ENCODE measurements around the gene MBP.

Gene MBP

GRCh38 chr18:77108821-77109647 is 23.5 kb downstream of the MBP start:
- H3K27ac Mint-ChIP-seq = peak overlapping the region; percentile 5
- H3K27me3 Mint-ChIP-seq (ENCODE audit: low read depth) = no peaks in the 10 kb centered on the region
- H3K4me1 Mint-ChIP-seq (ENCODE audit: low read depth) = peaks cover 84% of the 10 kb centered on the region
- peak overlapping the region; percentile 1 for H3K4me3 Mint-ChIP-seq
- no peaks in the 10 kb centered on the region for H3K9me3 Mint-ChIP-seq
- peaks cover 59% of the 10 kb centered on the region for H3K36me3 Mint-ChIP-seq (ENCODE audit: low read depth)

- no peaks in the 10 kb centered on the region for H3K27me3 Mint-ChIP-seq (ENCODE audit: low read depth)
- H3K4me3 Mint-ChIP-seq = peak overlapping the region; percentile 72
- H3K4me1 Mint-ChIP-seq (ENCODE audit: low read depth) = peaks cover 85% of the 10 kb centered on the region
- no peaks in the 10 kb centered on the region for H3K9me3 Mint-ChIP-seq
- H3K27ac Mint-ChIP-seq = peak overlapping the region; percentile 58
- peaks cover 62% of the 10 kb centered on the region for H3K36me3 Mint-ChIP-seq (ENCODE audit: low read depth)
Observed at GRCh38 chr18:77108001-77108692, 24.4 kb downstream of the MBP start.

- Mint-ChIP-seq H3K36me3 (ENCODE audit: low read depth) (peaks cover 55% of the 10 kb centered on the region), H3K27ac (peak overlapping the region; percentile 58), H3K4me3 (peak overlapping the region; percentile 37), H3K27me3 (ENCODE audit: low read depth) (no peaks in the 10 kb centered on the region), H3K4me1 (ENCODE audit: low read depth) (peaks cover 85% of the 10 kb centered on the region), H3K9me3 (no peaks in the 10 kb centered on the region)
Observed at GRCh38 chr18:77107292-77107691, 25.3 kb downstream of the MBP start.

- Mint-ChIP-seq H3K36me3 (ENCODE audit: low read depth) (peaks cover 52% of the 10 kb centered on the region), H3K27ac (peak overlapping the region; percentile 46), H3K9me3 (no peaks in the 10 kb centered on the region), H3K27me3 (ENCODE audit: low read depth) (no peaks in the 10 kb centered on the region), H3K4me1 (ENCODE audit: low read depth) (peaks cover 86% of the 10 kb centered on the region), H3K4me3 (peak overlapping the region; percentile 71)
Observed at GRCh38 chr18:77106331-77106730, 26.3 kb downstream of the MBP start.

GRCh38 chr18:77105680-77106079 is 26.9 kb downstream of the MBP start:
- H3K36me3 Mint-ChIP-seq (ENCODE audit: low read depth) = peaks cover 51% of the 10 kb centered on the region
- peak overlapping the region; percentile 46 for H3K27ac Mint-ChIP-seq
- H3K4me3 Mint-ChIP-seq = peak overlapping the region; percentile 71
- no peaks in the 10 kb centered on the region for H3K27me3 Mint-ChIP-seq (ENCODE audit: low read depth)
- H3K9me3 Mint-ChIP-seq = no peaks in the 10 kb centered on the region
- H3K4me1 Mint-ChIP-seq (ENCODE audit: low read depth) = peaks cover 87% of the 10 kb centered on the region

- Mint-ChIP-seq H3K4me1 (ENCODE audit: low read depth) (peaks cover 89% of the 10 kb centered on the region), H3K9me3 (no peaks in the 10 kb centered on the region), H3K36me3 (ENCODE audit: low read depth) (peaks cover 54% of the 10 kb centered on the region), H3K27ac (peak overlapping the region; percentile 46), H3K4me3 (peak overlapping the region; percentile 71), H3K27me3 (ENCODE audit: low read depth) (no peaks in the 10 kb centered on the region)
Observed at GRCh38 chr18:77105028-77105427, 27.6 kb downstream of the MBP start.

GRCh38 chr18:77103991-77104531 is 28.5 kb downstream of the MBP start:
- peak overlapping the region; percentile 70 for H3K27ac Mint-ChIP-seq
- no peaks in the 10 kb centered on the region for H3K27me3 Mint-ChIP-seq (ENCODE audit: low read depth)
- H3K4me3 Mint-ChIP-seq = peak overlapping the region; percentile 25
- H3K36me3 Mint-ChIP-seq (ENCODE audit: low read depth) = peaks cover 62% of the 10 kb centered on the region
- H3K9me3 Mint-ChIP-seq = no peaks in the 10 kb centered on the region
- H3K4me1 Mint-ChIP-seq (ENCODE audit: low read depth) = peaks cover 92% of the 10 kb centered on the region

GRCh38 chr18:77103187-77103850 is 29.3 kb downstream of the MBP start:
- no peaks in the 10 kb centered on the region for H3K9me3 Mint-ChIP-seq
- H3K27me3 Mint-ChIP-seq (ENCODE audit: low read depth) = no peaks in the 10 kb centered on the region
- peak overlapping the region; percentile 51 for H3K4me3 Mint-ChIP-seq
- H3K27ac Mint-ChIP-seq = peak overlapping the region; percentile 99
- H3K4me1 Mint-ChIP-seq (ENCODE audit: low read depth) = peaks cover 91% of the 10 kb centered on the region
- peaks cover 62% of the 10 kb centered on the region for H3K36me3 Mint-ChIP-seq (ENCODE audit: low read depth)

- Mint-ChIP-seq H3K4me3 (peak overlapping the region; percentile 84), H3K36me3 (ENCODE audit: low read depth) (peaks cover 63% of the 10 kb centered on the region), H3K27me3 (ENCODE audit: low read depth) (no peaks in the 10 kb centered on the region), H3K27ac (peak overlapping the region; percentile 99), H3K9me3 (no peaks in the 10 kb centered on the region), H3K4me1 (ENCODE audit: low read depth) (peaks cover 89% of the 10 kb centered on the region)
Observed at GRCh38 chr18:77102259-77103040, 30.1 kb downstream of the MBP start.

GRCh38 chr18:77101410-77102258 is 30.9 kb downstream of the MBP start:
- Mint-ChIP-seq H3K36me3 (ENCODE audit: low read depth) (peaks cover 59% of the 10 kb centered on the region), H3K27ac (peak overlapping the region; percentile 99), H3K9me3 (no peaks in the 10 kb centered on the region), H3K4me3 (peak overlapping the region; percentile 84), H3K4me1 (ENCODE audit: low read depth) (peaks cover 86% of the 10 kb centered on the region), H3K27me3 (ENCODE audit: low read depth) (no peaks in the 10 kb centered on the region)

GRCh38 chr18:77100751-77101355 is 31.7 kb downstream of the MBP start:
- Mint-ChIP-seq H3K9me3 (no peaks in the 10 kb centered on the region), H3K27me3 (ENCODE audit: low read depth) (no peaks in the 10 kb centered on the region), H3K4me3 (peak overlapping the region; percentile 84), H3K4me1 (ENCODE audit: low read depth) (peaks cover 86% of the 10 kb centered on the region), H3K36me3 (ENCODE audit: low read depth) (peaks cover 54% of the 10 kb centered on the region), H3K27ac (peak overlapping the region; percentile 99)

- no peaks in the 10 kb centered on the region for H3K27me3 Mint-ChIP-seq (ENCODE audit: low read depth)
- no peaks in the 10 kb centered on the region for H3K9me3 Mint-ChIP-seq
- H3K4me1 Mint-ChIP-seq (ENCODE audit: low read depth) = peaks cover 86% of the 10 kb centered on the region
- peak overlapping the region; percentile 63 for H3K4me3 Mint-ChIP-seq
- peaks cover 54% of the 10 kb centered on the region for H3K36me3 Mint-ChIP-seq (ENCODE audit: low read depth)
- peak overlapping the region; percentile 99 for H3K27ac Mint-ChIP-seq
Observed at GRCh38 chr18:77099485-77100370, 32.9 kb downstream of the MBP start.

Data from T-helper 1 cell treated with Interleukin-12 subunit alpha and Interleukin-12 subunit beta and Interleukin-4 antibody, amounts not matched to agents 30 μg/mL and 1 μg/mL, for 36 hours (primary cell).